Esophagus muscularis mucosa (tissue), 4 donors: Measurements from ENCODE around the gene NFATC1. TPM values are rescaled to one million over a fixed set of nuclear protein-coding genes. Genes with fewer than 3 reads are reported as not detected.

Experiments
- DNase-seq: peaks from one replicate; pipeline ENCODE4 v3.0.0-alpha.2; 2017; ENCODE audit errors: extremely low spot score
- H3K27ac ChIP-seq, 4 donors: fragments of 200-600 bp; sonication (generic); replicated peaks in 1 of 4; 1 replicate in 3 of 4; 2 replicates in 1 of 4; pipeline ENCODE4 v1.5.1; 2016 to 2019; ENCODE audit warnings: mild to moderate bottlenecking in 1 of 4
- H3K27me3 ChIP-seq, 4 donors: fragments of 200-600 bp; sonication (generic); one replicate each; pipeline versions ENCODE4 v1.5.1 to v1.6.0; 2016 to 2019
- H3K36me3 ChIP-seq, 4 donors: fragments of 200-600 bp; sonication (generic); one replicate each; pipeline ENCODE4 v1.5.1; 2016 to 2019
- H3K4me1 ChIP-seq, 4 donors: fragments of 200-600 bp; sonication (generic); one replicate each; pipeline ENCODE4 v1.5.1; 2016 to 2019
- H3K4me3 ChIP-seq, 4 donors: fragments of 200-600 bp; sonication (generic); 1 replicate in 2 of 4; 2 replicates in 2 of 4; pipeline ENCODE4 v1.5.1; 2016 to 2019; ENCODE audit warnings: mild to moderate bottlenecking in 4 of 4, moderate library complexity in 1 of 4
- H3K9me3 ChIP-seq, 4 donors: fragments of 200-600 bp; sonication (generic); 1 replicate in 3 of 4; 2 replicates in 1 of 4; pipeline ENCODE4 v1.5.1; 2016 to 2019
- CTCF ChIP-seq, 3 experiments: fragments of 200-600 bp in 2 of 3; fragments of 450-650 bp in 1 of 3; sonication (generic) in 2 of 3; IDR thresholded peaks; one replicate each; pipeline ENCODE4 v1.5.1; 2017 to 2019; ENCODE audit warnings: antibody characterized with exemption in 3 of 3, mild to moderate bottlenecking in 2 of 3, moderate library complexity in 1 of 3
- EP300 ChIP-seq: sonication (generic); formaldehyde crosslinking; IDR thresholded peaks from one replicate; pipeline ENCODE4 v1.6.1; 2017; ENCODE audit warnings: antibody characterized with exemption
- POLR2A ChIP-seq: fragments of 450-650 bp; IDR thresholded peaks from one replicate; pipeline ENCODE4 v1.6.1; 2017; ENCODE audit warnings: antibody characterized with exemption, moderate library complexity, mild to moderate bottlenecking, low read depth
- POLR2AphosphoS5 ChIP-seq, 2 donors: sonication (generic); formaldehyde crosslinking; IDR thresholded peaks; one replicate each; pipeline ENCODE4 v1.6.1; 2017; ENCODE audit warnings: antibody characterized with exemption in 2 of 2
- WGBS: methylation state at CpG from one replicate; pipeline ENCODE4 v1.1.5; 2018; 5-methylcytosine and 5-hydroxymethylcytosine counted together
- intact Hi-C: fragments of 100-400 bp; cut with DNase I; formaldehyde crosslinking; loops from one replicate; pipeline ENCODE4 v1.15.1; 2023
- total RNA-seq, 4 donors: library from RNA; depleted of rRNA; stranded (reverse); fragments of >200 nt; gene quantifications; one replicate each; pipeline versions ENCODE4 v1.1.0 to v1.2.1, GENCODE V29; 2016

The NFATC1 gene
- total RNA-seq, 4 donors from 2014 or later, result 15.0 to 22.0 (median 17.8) TPM

- H3K27me3 ChIP-seq, result peaks cover 0 to 15% (median 0%) of the 10 kb centered on the region in 4 donors
- H3K36me3 ChIP-seq, result peaks cover 0 to 30% (median 23%) of the 10 kb centered on the region in 4 donors
- intact Hi-C loops, result loop anchor here (2.0 kb wide), 1 partner anchor 147 kb away; no protein-coding TSS in a partner anchor
- no peak overlapping the region for H3K27ac ChIP-seq
- TF ChIP-seq POLR2AphosphoS5 (IDR thresholded peaks at IDR 0.05) (no peak), POLR2A (no peak), EP300 (no peak)
- peaks cover 15 to 28% (median 24%) of the 10 kb centered on the region in 4 donors for H3K4me1 ChIP-seq
- DNase-seq, result no peak
- H3K9me3 ChIP-seq, result no peaks in the 10 kb centered on the region
- no peak overlapping the region for H3K4me3 ChIP-seq
- WGBS, result 89% methylated on average over 11 of the region's 16 CpGs
Measured at GRCh38 chr18:79527656-79528315, 132.1 kb downstream of the NFATC1 start.

GRCh38 chr18:79528316-79528695 lies 132.6 kb downstream of the NFATC1 start:
- intact Hi-C loops, result loop anchor here (2.0 kb wide), 1 partner anchor 148 kb away; no protein-coding TSS in a partner anchor
- TF ChIP-seq EP300 (no peak), POLR2AphosphoS5 (IDR thresholded peaks at IDR 0.05) (no peak), POLR2A (no peak), CTCF (IDR thresholded peaks at IDR 0.05) (no peak)
- no peak for DNase-seq
- peaks cover 0 to 30% (median 23%) of the 10 kb centered on the region in 4 donors for H3K36me3 ChIP-seq
- H3K9me3 ChIP-seq, result no peaks in the 10 kb centered on the region
- H3K4me3 ChIP-seq, result no peak overlapping the region
- WGBS, result 91% methylated on average over 15 of the region's 17 CpGs
- peaks cover 15 to 28% (median 24%) of the 10 kb centered on the region in 4 donors for H3K4me1 ChIP-seq
- no peak overlapping the region for H3K27ac ChIP-seq
- peaks cover 0 to 15% (median 0%) of the 10 kb centered on the region in 4 donors for H3K27me3 ChIP-seq

- Histone ChIP-seq H3K4me3 (no peak overlapping the region), H3K4me1 (peaks cover 15 to 28% (median 24%) of the 10 kb centered on the region in 4 donors), H3K27ac (no peak overlapping the region), H3K9me3 (no peaks in the 10 kb centered on the region), H3K36me3 (peaks cover 0 to 30% (median 23%) of the 10 kb centered on the region in 4 donors), H3K27me3 (peaks cover 0 to 15% (median 0%) of the 10 kb centered on the region in 4 donors)
- WGBS, result 47% methylated on average over 17 of the region's 26 CpGs
- TF ChIP-seq EP300 (no peak), POLR2A (no peak), CTCF (IDR thresholded peaks at IDR 0.05) (peak; percentile 88 to 99 (median 90)), POLR2AphosphoS5 (IDR thresholded peaks at IDR 0.05) (peak in 1 of 2 donors; percentile 28)
- no peak for DNase-seq
- intact Hi-C loops, result loop anchor here (2.0 kb wide), 1 partner anchor 148 kb away; no protein-coding TSS in a partner anchor
Measured at GRCh38 chr18:79528846-79529245, 133.1 kb downstream of the NFATC1 start.

GRCh38 chr18:79529296-79529695 lies 133.6 kb downstream of the NFATC1 start:
- Histone ChIP-seq H3K4me1 (peaks cover 15 to 28% (median 24%) of the 10 kb centered on the region in 4 donors), H3K27me3 (peaks cover 0 to 15% (median 0%) of the 10 kb centered on the region in 4 donors), H3K4me3 (no peak overlapping the region), H3K36me3 (peaks cover 0 to 30% (median 23%) of the 10 kb centered on the region in 4 donors), H3K27ac (no peak overlapping the region), H3K9me3 (no peaks in the 10 kb centered on the region)
- no peak for DNase-seq
- TF ChIP-seq EP300 (no peak), CTCF (IDR thresholded peaks at IDR 0.05) (no peak), POLR2AphosphoS5 (IDR thresholded peaks at IDR 0.05) (no peak), POLR2A (no peak)
- 88% methylated on average over 20 of the region's 20 CpGs for WGBS
- intact Hi-C loops, result loop anchor here (2.0 kb wide), 1 partner anchor 148 kb away; no protein-coding TSS in a partner anchor

- TF ChIP-seq POLR2AphosphoS5 (IDR thresholded peaks at IDR 0.05), result no peak
- Histone ChIP-seq H3K27ac (no peak overlapping the region), H3K9me3 (no peaks in the 10 kb centered on the region), H3K4me1 (peaks cover 15 to 28% (median 24%) of the 10 kb centered on the region in 4 donors), H3K4me3 (no peak overlapping the region), H3K27me3 (peaks cover 0 to 15% (median 0%) of the 10 kb centered on the region in 4 donors), H3K36me3 (peaks cover 0 to 30% (median 22%) of the 10 kb centered on the region in 4 donors)
- intact Hi-C loops, result loop anchor here (2.0 kb wide), 2 partner anchors 115 to 149 kb away; no protein-coding TSS in a partner anchor
- 93% methylated on average over 24 of the region's 24 CpGs for WGBS
- DNase-seq, result no peak
Measured at GRCh38 chr18:79529991-79530390, 134.3 kb downstream of the NFATC1 start.
